Choroid plexus epithelial cell (primary cell): Measurements from ENCODE around the gene RNF223.

ENCODE experiments used
- DNase-seq: peaks from one replicate; pipeline ENCODE4 v3.0.0-alpha.2; 2010; ENCODE audit warnings: low read depth
- H3K4me3 ChIP-seq: 2 replicates; pipeline ENCODE4 v1.5.1; 2011; ENCODE audit warnings: low read depth, mild to moderate bottlenecking, control low read depth, low read length, moderate library complexity
- CTCF ChIP-seq: conservative IDR thresholded peaks from 2 replicates; pipeline ENCODE4 v1.5.1; 2011; ENCODE audit warnings: low read depth, mild to moderate bottlenecking, control low read depth, inconsistent platforms, low read length, moderate library complexity

The RNF223 gene

GRCh38 chr1:1115136-1115785 is 41.2 kb upstream of the RNF223 start:
- H3K4me3 ChIP-seq = peak overlapping the region; percentile 80
- DNase-seq = peak; percentile 7
- TF ChIP-seq CTCF = no peak

- DNase-seq = no peak
- TF ChIP-seq CTCF = no peak
- no peak overlapping the region for H3K4me3 ChIP-seq
These were observed 40.3 kb upstream of the RNF223 start for GRCh38 chr1:1114431-1114830.

- no peak for DNase-seq
- no peak overlapping the region for H3K4me3 ChIP-seq
- no peak for TF ChIP-seq CTCF
These were observed 38.3 kb upstream of the RNF223 start for GRCh38 chr1:1112237-1112985.

GRCh38 chr1:1111516-1112236 is 37.6 kb upstream of the RNF223 start:
- no peak for DNase-seq
- no peak overlapping the region for H3K4me3 ChIP-seq
- TF ChIP-seq CTCF = no peak

GRCh38 chr1:1110561-1110971 is 36.5 kb upstream of the RNF223 start:
- TF ChIP-seq CTCF = no peak
- no peak for DNase-seq
- no peak overlapping the region for H3K4me3 ChIP-seq

GRCh38 chr1:1109743-1110142 is 35.6 kb upstream of the RNF223 start:
- no peak for DNase-seq
- TF ChIP-seq CTCF = no peak

More at GRCh38 chr1:1109743-1110142, 35.6 kb upstream of the RNF223 start:
- no peak overlapping the region for H3K4me3 ChIP-seq
